Measurements from ENCODE around the gene DYNC1I1. TPM values are rescaled to one million over a fixed set of nuclear protein-coding genes. Genes with fewer than 3 reads are reported as not detected.

The DYNC1I1 gene
- total RNA-seq, 6 donors from 2014 or later = 0.46 to 3.1 (median 1.7) TPM; not detected in 1

GRCh38 chr7:96026010-96026409 lies 253.7 kb downstream of the DYNC1I1 start:
- DNase-seq = no peak
- H3K9me3 ChIP-seq = no peaks in the 10 kb centered on the region
- no peak overlapping the region for H3K27ac ChIP-seq
- ATAC-seq (ENCODE audit: low FRiP score in 2 of 2) = no peak
- WGBS, 2 donors = 48 to 59% methylated on average over 2 of the region's 2 CpGs
- no peak overlapping the region for H3K4me3 ChIP-seq
- H3K27me3 ChIP-seq = no peaks in the 10 kb centered on the region
- H3K4me1 ChIP-seq = no peaks in the 10 kb centered on the region
- H3K36me3 ChIP-seq = no peaks in the 10 kb centered on the region
- TF ChIP-seq POLR2A (IDR thresholded peaks at IDR 0.05) = no peak
- TF ChIP-seq POLR2AphosphoS5 (IDR thresholded peaks at IDR 0.05) = no peak
- no peak for TF ChIP-seq CTCF (IDR thresholded peaks at IDR 0.05)
- no peak for TF ChIP-seq EP300 (IDR thresholded peaks at IDR 0.05)

GRCh38 chr7:96026611-96027010 lies 254.3 kb downstream of the DYNC1I1 start:
- Histone ChIP-seq H3K27ac (no peak overlapping the region), H3K4me1 (no peaks in the 10 kb centered on the region), H3K36me3 (no peaks in the 10 kb centered on the region), H3K4me3 (no peak overlapping the region), H3K9me3 (no peaks in the 10 kb centered on the region), H3K27me3 (no peaks in the 10 kb centered on the region)
- ATAC-seq (ENCODE audit: low FRiP score in 2 of 2) (no peak), DNase-seq (no peak)
- TF ChIP-seq EP300 (IDR thresholded peaks at IDR 0.05) = no peak
- TF ChIP-seq POLR2A (IDR thresholded peaks at IDR 0.05) = no peak
- no peak for TF ChIP-seq CTCF (IDR thresholded peaks at IDR 0.05)
- TF ChIP-seq POLR2AphosphoS5 (IDR thresholded peaks at IDR 0.05) = no peak
- 67 to 69% methylated on average over 1 of the region's 1 CpG for WGBS, 2 donors

- no peak for DNase-seq
- ATAC-seq (ENCODE audit: low FRiP score in 2 of 2) = no peak
- Histone ChIP-seq H3K9me3 (no peaks in the 10 kb centered on the region), H3K27ac (no peak overlapping the region), H3K4me1 (no peaks in the 10 kb centered on the region), H3K4me3 (no peak overlapping the region), H3K36me3 (no peaks in the 10 kb centered on the region), H3K27me3 (no peaks in the 10 kb centered on the region)
- TF ChIP-seq EP300 (IDR thresholded peaks at IDR 0.05) = no peak
- no peak for TF ChIP-seq CTCF (IDR thresholded peaks at IDR 0.05)
- no peak for TF ChIP-seq POLR2A (IDR thresholded peaks at IDR 0.05)
- TF ChIP-seq POLR2AphosphoS5 (IDR thresholded peaks at IDR 0.05) = no peak
- WGBS, 2 donors = 80 to 88% methylated on average over 1 of the region's 1 CpG
Measured at GRCh38 chr7:96028729-96029128, 256.4 kb downstream of the DYNC1I1 start.

GRCh38 chr7:96033009-96033598 lies 260.8 kb downstream of the DYNC1I1 start:
- H3K27me3 ChIP-seq = no peaks in the 10 kb centered on the region
- H3K4me3 ChIP-seq = no peak overlapping the region
- H3K27ac ChIP-seq = no peak overlapping the region
- ATAC-seq (ENCODE audit: low FRiP score in 2 of 2) (no peak), DNase-seq (no peak)
- no peaks in the 10 kb centered on the region for H3K9me3 ChIP-seq
- TF ChIP-seq POLR2A (IDR thresholded peaks at IDR 0.05) = no peak
- no peak for TF ChIP-seq CTCF (IDR thresholded peaks at IDR 0.05)
- no peak for TF ChIP-seq POLR2AphosphoS5 (IDR thresholded peaks at IDR 0.05)
- TF ChIP-seq EP300 (IDR thresholded peaks at IDR 0.05) = no peak
- H3K4me1 ChIP-seq = no peaks in the 10 kb centered on the region
- WGBS, 2 donors = 86 to 88% methylated on average over 4 of the region's 4 CpGs
- H3K36me3 ChIP-seq = no peaks in the 10 kb centered on the region

Data from upper lobe of left lung (tissue), 6 donors.